NB4 (cell line): ENCODE data around the gene PSG6.
"Not testable (repeated sequence)": the region's sequence is repeated elsewhere in the genome, so short reads cannot be mapped to it uniquely, and the experiment has no call there.

Source experiments
- MYC ChIP-seq: IDR thresholded peaks from 2 replicates; pipeline ENCODE4 v1.6.1; 2011; ENCODE audit warnings: low read depth, low read length
- POLR2A ChIP-seq: IDR thresholded peaks from 2 replicates; pipeline ENCODE4 v1.6.1; 2011; ENCODE audit warnings: mild to moderate bottlenecking; ENCODE audit not compliant: insufficient read length; ENCODE audit errors: extremely low read depth
- TF ChIP-seq, protein P1 (sequence below): IDR thresholded peaks from one replicate; pipeline ENCODE4 v1.5.1; 2012; ENCODE audit warnings: low read depth, low read length
- TF ChIP-seq, protein P2 (sequence below): IDR thresholded peaks from 2 replicates; pipeline ENCODE4 v1.6.1; 2011; ENCODE audit warnings: low read depth, low read length

DNA sequence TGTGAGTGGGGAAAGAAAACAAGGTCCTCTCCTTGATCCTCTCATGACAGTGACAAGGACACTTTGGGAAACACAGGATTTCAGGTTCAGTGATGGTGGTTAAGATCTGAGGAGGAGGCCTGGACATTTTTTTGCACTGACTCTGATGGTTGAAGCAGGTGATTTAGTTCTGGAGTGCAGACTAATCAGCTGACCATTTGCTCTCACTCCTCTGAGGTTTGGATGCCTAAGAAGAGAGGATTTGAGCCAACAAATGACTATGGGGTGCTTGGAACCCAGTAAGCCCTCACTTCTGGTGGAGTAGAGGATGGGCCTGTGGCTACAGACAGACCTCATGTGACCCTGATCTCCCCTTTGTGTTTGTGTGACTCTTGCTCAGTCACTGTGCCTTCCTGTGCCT is 41.1 kb downstream of the PSG6 start:
- TF ChIP-seq, protein P1, sequence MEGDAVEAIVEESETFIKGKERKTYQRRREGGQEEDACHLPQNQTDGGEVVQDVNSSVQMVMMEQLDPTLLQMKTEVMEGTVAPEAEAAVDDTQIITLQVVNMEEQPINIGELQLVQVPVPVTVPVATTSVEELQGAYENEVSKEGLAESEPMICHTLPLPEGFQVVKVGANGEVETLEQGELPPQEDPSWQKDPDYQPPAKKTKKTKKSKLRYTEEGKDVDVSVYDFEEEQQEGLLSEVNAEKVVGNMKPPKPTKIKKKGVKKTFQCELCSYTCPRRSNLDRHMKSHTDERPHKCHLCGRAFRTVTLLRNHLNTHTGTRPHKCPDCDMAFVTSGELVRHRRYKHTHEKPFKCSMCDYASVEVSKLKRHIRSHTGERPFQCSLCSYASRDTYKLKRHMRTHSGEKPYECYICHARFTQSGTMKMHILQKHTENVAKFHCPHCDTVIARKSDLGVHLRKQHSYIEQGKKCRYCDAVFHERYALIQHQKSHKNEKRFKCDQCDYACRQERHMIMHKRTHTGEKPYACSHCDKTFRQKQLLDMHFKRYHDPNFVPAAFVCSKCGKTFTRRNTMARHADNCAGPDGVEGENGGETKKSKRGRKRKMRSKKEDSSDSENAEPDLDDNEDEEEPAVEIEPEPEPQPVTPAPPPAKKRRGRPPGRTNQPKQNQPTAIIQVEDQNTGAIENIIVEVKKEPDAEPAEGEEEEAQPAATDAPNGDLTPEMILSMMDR: not testable (repeated sequence)
- not testable (repeated sequence) for TF ChIP-seq POLR2A, MYC
- TF ChIP-seq, protein P2, sequence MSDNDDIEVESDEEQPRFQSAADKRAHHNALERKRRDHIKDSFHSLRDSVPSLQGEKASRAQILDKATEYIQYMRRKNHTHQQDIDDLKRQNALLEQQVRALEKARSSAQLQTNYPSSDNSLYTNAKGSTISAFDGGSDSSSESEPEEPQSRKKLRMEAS: not testable (repeated sequence)
